Trophoblast cell (in vitro differentiated cells and primary cell): ENCODE data around the gene SLN. TPM values are rescaled to one million over a fixed set of nuclear protein-coding genes. Genes with fewer than 3 reads are reported as not detected.
"Not testable (repeated sequence)": the region's sequence is repeated elsewhere in the genome, so short reads cannot be mapped to it uniquely, and the experiment has no call there.

Experiments
- DNase-seq, 2 donors: peaks; one replicate each; pipeline ENCODE4 v3.0.0-alpha.2; 2016
- H2AFZ ChIP-seq: 2 replicates; pipeline ENCODE4 v1.6.1; 2013; ENCODE audit warnings: low read length, moderate library complexity, mild to moderate bottlenecking; ENCODE audit not compliant: insufficient read depth, poor library complexity
- H2AK5ac ChIP-seq: 2 replicates; pipeline ENCODE4 v1.6.1; 2013; ENCODE audit warnings: mild to moderate bottlenecking, low read length
- H2BK120ac ChIP-seq: 2 replicates; pipeline ENCODE4 v1.6.1; 2013; ENCODE audit warnings: low read length, mild to moderate bottlenecking, moderate library complexity; ENCODE audit not compliant: insufficient read depth, poor library complexity
- H2BK12ac ChIP-seq: 2 replicates; pipeline ENCODE4 v1.6.1; 2013; ENCODE audit warnings: mild to moderate bottlenecking, low read length, moderate library complexity
- H2BK5ac ChIP-seq: 2 replicates; pipeline ENCODE4 v1.6.1; 2013; ENCODE audit warnings: low read length, low read depth, moderate library complexity, mild to moderate bottlenecking; ENCODE audit not compliant: poor library complexity
- H3K14ac ChIP-seq: 2 replicates; pipeline ENCODE4 v1.6.1; 2013; ENCODE audit warnings: mild to moderate bottlenecking, low read length
- H3K18ac ChIP-seq: 2 replicates; pipeline ENCODE4 v1.6.1; 2013; ENCODE audit warnings: mild to moderate bottlenecking, low read length
- H3K23ac ChIP-seq: 2 replicates; pipeline ENCODE4 v1.6.1; 2013; ENCODE audit warnings: low read length
- H3K27ac ChIP-seq: 2 replicates; pipeline ENCODE4 v1.5.1; 2013; ENCODE audit warnings: low read depth, mild to moderate bottlenecking, inconsistent platforms, low read length, moderate library complexity
- H3K27me3 ChIP-seq: 2 replicates; pipeline ENCODE4 v1.6.1; 2013; ENCODE audit warnings: inconsistent platforms, mild to moderate bottlenecking, low read length, moderate library complexity; ENCODE audit not compliant: insufficient read depth
- H3K36me3 ChIP-seq, 2 experiments: 1 replicate in 1 of 2; 2 replicates in 1 of 2; pipeline ENCODE4 v1.6.1; 2013; ENCODE audit warnings: low read length in 2 of 2, mild to moderate bottlenecking in 2 of 2, moderate library complexity in 1 of 2; ENCODE audit not compliant: insufficient read depth in 2 of 2, control insufficient read depth in 1 of 2
- H3K4ac ChIP-seq: 2 replicates; pipeline ENCODE4 v1.6.1; 2013; ENCODE audit warnings: low read depth, mild to moderate bottlenecking, low read length, moderate library complexity
- H3K4me1 ChIP-seq, 2 experiments: 1 replicate in 1 of 2; 2 replicates in 1 of 2; pipeline ENCODE4 v1.6.1; 2013; ENCODE audit warnings: low read length in 2 of 2, mild to moderate bottlenecking in 2 of 2, moderate library complexity in 1 of 2; ENCODE audit not compliant: insufficient read depth in 2 of 2, control insufficient read depth in 1 of 2
- H3K4me2 ChIP-seq: 2 replicates; pipeline ENCODE4 v1.6.1; 2013; ENCODE audit warnings: inconsistent platforms, mild to moderate bottlenecking, low read length, moderate library complexity
- H3K4me3 ChIP-seq: 2 replicates; pipeline ENCODE4 v1.5.1; 2013; ENCODE audit warnings: mild to moderate bottlenecking, low read depth, low read length, inconsistent platforms
- H3K79me1 ChIP-seq: one replicate; pipeline ENCODE4 v1.6.1; 2013; ENCODE audit warnings: low read length
- H3K79me2 ChIP-seq: 2 replicates; pipeline ENCODE4 v1.6.1; 2013; ENCODE audit warnings: low read length, mild to moderate bottlenecking; ENCODE audit not compliant: control insufficient read depth, insufficient read depth, poor library complexity
- H3K9ac ChIP-seq: 2 replicates; pipeline ENCODE4 v1.6.1; 2013; ENCODE audit warnings: mild to moderate bottlenecking, low read length
- H3K9me3 ChIP-seq: 2 replicates; pipeline ENCODE4 v1.6.1; 2013; ENCODE audit warnings: low read depth, mild to moderate bottlenecking, control low read depth, inconsistent platforms, low read length; ENCODE audit not compliant: insufficient read depth
- H4K12ac ChIP-seq: 2 replicates; pipeline ENCODE4 v1.6.1; 2013; ENCODE audit warnings: low read depth, mild to moderate bottlenecking, low read length, moderate library complexity
- H4K8ac ChIP-seq: 2 replicates; pipeline ENCODE4 v1.6.1; 2013; ENCODE audit warnings: low read depth, mild to moderate bottlenecking, low read length, moderate library complexity
- H4K91ac ChIP-seq: one replicate; pipeline ENCODE4 v1.6.1; 2013; ENCODE audit warnings: low read depth, mild to moderate bottlenecking, low read length, moderate library complexity
- WGBS: extraction: QIAGEN DNeasy Blood & Tissue Kit; methylation state at CpG from one replicate; pipeline ENCODE4 v1.1.7; 2013; ENCODE audit warnings: missing lambda C conversion rate; ENCODE audit not compliant: insufficient read length, insufficient coverage; ENCODE audit errors: extremely low coverage; 5-methylcytosine and 5-hydroxymethylcytosine counted together
- polyA plus RNA-seq: library from polyadenylated mRNA; stranded (reverse); fragments of 200-250 nt; gene quantifications from 2 replicates; pipeline ENCODE4 v1.2.3, GENCODE V29; 2013

SLN gene
- 27.7 and 29.1 TPM in 2 replicates for polyA plus RNA-seq

DNA sequence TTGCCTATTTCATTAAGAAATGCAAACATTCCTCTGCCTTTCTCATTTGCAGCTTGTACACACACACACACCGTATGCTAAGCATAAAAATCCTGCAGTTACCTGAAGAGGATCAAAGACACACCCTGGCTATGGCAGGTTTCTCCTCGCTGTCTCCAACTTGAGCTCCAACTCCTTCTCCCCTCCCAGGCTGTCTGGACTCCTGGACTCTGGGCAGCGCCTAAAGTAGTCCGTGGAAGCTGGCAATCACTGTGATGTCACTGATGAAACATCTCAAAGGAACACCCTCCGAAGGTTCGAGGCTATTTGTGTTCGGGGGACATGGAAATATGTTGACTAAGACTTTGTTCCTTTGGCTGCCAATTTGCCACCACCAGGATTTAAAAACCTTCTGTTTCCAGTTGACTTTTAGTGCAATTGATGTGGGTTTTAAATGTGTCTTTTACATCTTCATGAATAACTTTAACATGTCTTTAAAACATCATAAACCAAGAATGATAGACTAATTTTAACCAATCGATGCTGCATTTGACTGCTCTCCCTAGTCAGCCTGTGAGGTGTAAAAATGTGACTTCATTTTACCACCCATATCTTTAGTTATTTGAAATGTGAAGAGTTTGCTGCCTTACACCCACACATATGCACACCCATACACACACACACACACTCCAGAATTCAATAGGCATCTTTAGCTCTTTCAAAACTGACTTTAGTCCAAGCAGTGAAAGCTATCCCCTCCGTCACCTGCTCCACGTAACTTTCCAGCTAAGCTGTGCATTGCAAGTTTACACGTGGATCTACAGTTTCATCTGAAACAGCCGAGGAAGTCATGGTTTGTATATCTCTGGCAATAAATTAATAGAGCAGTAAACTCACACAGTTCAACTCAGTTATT is at the start of gene SLN:
Gene SLN, minus strand, starts transcription at position 196 of the 895 bp plus-strand sequence.
- H2BK120ac ChIP-seq: no peak within 1 kb of the TSS
- peaks cover 0 to 3% of the 10 kb centered on the region in 2 experiments for H3K4me1 ChIP-seq
- no peak within 1 kb of the TSS for H3K4me3 ChIP-seq
- H3K23ac ChIP-seq: no peak within 1 kb of the TSS
- H3K14ac ChIP-seq: no peak within 1 kb of the TSS
- peaks cover 0 to 2% of the 10 kb centered on the region in 2 experiments for H3K36me3 ChIP-seq
- H2AFZ ChIP-seq: no peak within 1 kb of the TSS
- no peak within 1 kb of the TSS for H3K9ac ChIP-seq
- no peak within 1 kb of the TSS for H4K91ac ChIP-seq
- H3K27ac ChIP-seq: no peak within 1 kb of the TSS
- H4K8ac ChIP-seq: no peak within 1 kb of the TSS
- H2AK5ac ChIP-seq: no peak within 1 kb of the TSS
- H3K27me3 ChIP-seq: no peaks in the 10 kb centered on the region
- H3K9me3 ChIP-seq: no peaks in the 10 kb centered on the region
- no peak within 1 kb of the TSS for H4K12ac ChIP-seq
- WGBS: no CpG with 5 or more reads among the region's 12 CpGs
- DNase-seq: no peak
- H3K4me2 ChIP-seq: no peak within 1 kb of the TSS
- H3K18ac ChIP-seq: no peak within 1 kb of the TSS
- H3K79me2 ChIP-seq: no peaks in the 10 kb centered on the region
- H3K4ac ChIP-seq: no peak within 1 kb of the TSS
- H2BK12ac ChIP-seq: no peak within 1 kb of the TSS
- H2BK5ac ChIP-seq: no peak within 1 kb of the TSS
- no peaks in the 10 kb centered on the region for H3K79me1 ChIP-seq

DNA sequence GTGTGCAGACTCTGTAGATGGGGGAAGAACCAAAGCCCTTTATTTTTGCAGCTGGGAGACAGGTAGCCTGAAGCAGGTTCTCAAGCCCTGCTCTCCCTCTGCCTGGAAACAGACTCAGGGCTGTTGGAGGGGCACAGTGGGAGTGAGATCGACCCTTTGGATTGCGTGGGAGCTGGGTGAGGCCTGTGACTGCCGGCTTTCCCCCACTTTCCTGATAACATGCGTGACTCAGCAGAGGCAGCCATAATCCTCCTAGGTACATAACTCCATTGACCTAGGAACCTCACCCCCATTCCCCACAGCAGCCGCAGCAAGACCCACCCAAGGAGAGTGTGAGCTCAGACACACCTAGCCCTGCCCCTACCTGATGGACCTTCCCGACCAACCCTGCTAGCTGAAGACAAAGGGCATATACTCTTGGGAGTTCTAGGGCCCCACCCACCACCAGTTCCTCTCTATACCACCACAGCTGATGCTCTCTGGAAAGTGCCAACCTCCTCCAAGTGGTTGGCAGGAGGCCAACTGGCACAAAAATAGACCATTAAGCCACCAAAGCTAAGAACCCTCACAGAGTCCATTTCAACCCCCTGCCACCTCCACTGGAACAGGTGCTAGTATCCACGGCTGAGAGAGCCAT is 47.0 kb upstream of the SLN start:
- not testable (repeated sequence) for H3K4ac ChIP-seq

DNA sequence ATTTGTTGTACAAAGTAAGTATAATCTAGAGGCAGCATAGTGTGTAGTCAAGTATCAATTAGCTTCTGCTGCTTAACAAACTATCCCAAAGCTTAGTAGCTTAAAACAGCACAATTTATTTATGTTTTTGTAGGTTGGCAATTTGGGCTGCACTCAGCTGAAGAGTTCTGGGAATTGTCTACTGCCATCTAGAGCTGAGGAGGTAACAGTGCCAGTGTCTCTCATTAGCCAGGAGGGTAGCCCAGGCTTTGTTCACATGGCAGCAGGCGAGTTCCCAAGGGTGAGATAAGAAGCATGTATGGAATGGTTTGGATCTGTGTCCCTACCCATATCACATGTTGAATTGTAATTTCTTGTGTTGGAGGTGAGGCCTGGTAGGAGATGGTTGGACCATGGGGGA is 45.8 kb upstream of the SLN start:
- DNase-seq: no peak
- Histone ChIP-seq H2BK5ac (no peak overlapping the region), H4K91ac (no peak overlapping the region), H2BK12ac (no peak overlapping the region), H3K79me1 (no peaks in the 10 kb centered on the region), H4K8ac (no peak overlapping the region), H3K9ac (no peak overlapping the region), H3K9me3 (peaks cover 3% of the 10 kb centered on the region), H3K4me3 (no peak overlapping the region), H3K23ac (no peak overlapping the region), H3K36me3 (no peaks in the 10 kb centered on the region), H3K18ac (no peak overlapping the region), H3K27ac (no peak overlapping the region), H2AK5ac (no peak overlapping the region), H4K12ac (no peak overlapping the region), H3K4me2 (no peak overlapping the region), H3K14ac (no peak overlapping the region), H3K79me2 (no peaks in the 10 kb centered on the region), H2AFZ (no peak overlapping the region), H3K4ac (no peak overlapping the region), H3K4me1 (no peaks in the 10 kb centered on the region), H3K27me3 (no peaks in the 10 kb centered on the region), H2BK120ac (no peak overlapping the region)
- no CpG with 5 or more reads among the region's 1 CpG for WGBS

More for the DNA sequence above, 47.0 kb upstream of the SLN start:
- H4K12ac ChIP-seq, H2BK5ac ChIP-seq, H2BK120ac ChIP-seq, H3K79me1 ChIP-seq, DNase-seq, H3K4me1 ChIP-seq, H3K14ac ChIP-seq, H4K8ac ChIP-seq, H3K27me3 ChIP-seq, H4K91ac ChIP-seq, H3K9me3 ChIP-seq, H3K4me2 ChIP-seq, H2AFZ ChIP-seq, H3K27ac ChIP-seq, H3K4me3 ChIP-seq, H2BK12ac ChIP-seq, H3K79me2 ChIP-seq, H3K36me3 ChIP-seq, H3K23ac ChIP-seq, H3K9ac ChIP-seq, H2AK5ac ChIP-seq, H3K18ac ChIP-seq: not testable (repeated sequence)
- WGBS: no CpG with 5 or more reads among the region's 7 CpGs

DNA sequence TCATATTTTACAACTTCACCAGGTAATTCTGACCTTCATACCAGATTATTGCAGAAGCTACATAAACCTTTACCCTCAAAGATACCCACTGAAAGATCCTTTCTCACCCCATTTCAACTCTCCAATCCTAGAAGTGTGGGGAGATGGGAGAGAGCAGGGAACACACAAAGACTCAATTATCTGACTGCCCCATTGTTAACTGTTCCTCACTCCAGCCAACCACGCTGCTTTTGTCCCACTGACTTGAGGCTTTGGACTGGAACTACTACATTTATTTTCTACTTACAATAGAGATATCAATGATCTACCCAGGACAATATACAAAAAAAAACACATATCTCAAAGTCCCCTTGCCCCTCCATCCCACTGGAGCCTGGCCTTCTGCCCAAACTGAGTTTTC is 44.7 kb upstream of the SLN start:
- Histone ChIP-seq H2BK12ac (no peak overlapping the region), H2BK120ac (no peak overlapping the region), H2AK5ac (no peak overlapping the region), H2AFZ (no peak overlapping the region), H4K12ac (no peak overlapping the region), H4K8ac (no peak overlapping the region), H3K18ac (no peak overlapping the region), H3K9me3 (peaks cover 3% of the 10 kb centered on the region), H3K27me3 (no peaks in the 10 kb centered on the region), H3K9ac (no peak overlapping the region), H3K14ac (no peak overlapping the region), H3K4me1 (no peaks in the 10 kb centered on the region), H3K4me3 (no peak overlapping the region), H4K91ac (no peak overlapping the region), H3K4me2 (no peak overlapping the region), H3K36me3 (no peaks in the 10 kb centered on the region), H3K27ac (no peak overlapping the region), H3K23ac (no peak overlapping the region), H3K79me1 (no peaks in the 10 kb centered on the region), H2BK5ac (no peak overlapping the region), H3K4ac (no peak overlapping the region), H3K79me2 (no peaks in the 10 kb centered on the region)
- DNase-seq: no peak
- WGBS: no CpG with 5 or more reads among the region's 1 CpG
